Stimulated activated CD4-positive, alpha-beta T cell treated with anti-CD3 and anti-CD28 coated beads, Interleukin-15, amount 100 ng/mL, for 48 hours (primary cell): ENCODE measurements around the gene E4F1.

ENCODE experiments used
- DNase-seq, 2 donors: peaks; one replicate each; pipeline ENCODE4 v3.0.0-alpha.2; 2020; ENCODE audit warnings: low read depth in 2 of 2

The E4F1 gene

GRCh38 chr16:2206420-2206779, 17.0 kb upstream of the E4F1 start:
- DNase-seq, result no peak

- DNase-seq, result no peak
Observed at GRCh38 chr16:2206780-2207433, 16.5 kb upstream of the E4F1 start.

GRCh38 chr16:2207872-2208271, 15.5 kb upstream of the E4F1 start:
- no peak for DNase-seq

- no peak for DNase-seq
Observed at GRCh38 chr16:2208308-2208707, 15.1 kb upstream of the E4F1 start.

GRCh38 chr16:2208772-2209171, 14.6 kb upstream of the E4F1 start:
- DNase-seq, result no peak

- DNase-seq, result no peak
Observed at GRCh38 chr16:2209258-2210008, 14.0 kb upstream of the E4F1 start.

- no peak for DNase-seq
Observed at GRCh38 chr16:2210009-2210332, 13.4 kb upstream of the E4F1 start.

- DNase-seq, result no peak
Observed at GRCh38 chr16:2210386-2211365, 12.7 kb upstream of the E4F1 start, which contains the start of gene BRICD5. BRICD5 (minus strand) TSS chr16:2210863; CDS start chr16:2210833, 30 bp downstream.

- no peak for DNase-seq
Observed at GRCh38 chr16:2211923-2212347, 11.5 kb upstream of the E4F1 start.

- no peak for DNase-seq
Observed at GRCh38 chr16:2212362-2213324, 10.7 kb upstream of the E4F1 start.

- no peak for DNase-seq
Observed at GRCh38 chr16:2213817-2214718, 9.3 kb upstream of the E4F1 start.

- no peak for DNase-seq
Observed at GRCh38 chr16:2214719-2214968, 8.7 kb upstream of the E4F1 start, which contains the start of gene PGP. PGP (minus strand) TSS chr16:2214840; CDS start chr16:2214777, 63 bp downstream.

- no peak for DNase-seq
Observed at GRCh38 chr16:2216330-2216729, 7.1 kb upstream of the E4F1 start.

- no peak for DNase-seq
Observed at GRCh38 chr16:2223942-2224486, 623 bp downstream of the E4F1 start.

- DNase-seq, result no peak
Observed at GRCh38 chr16:2226245-2226793, 2.9 kb downstream of the E4F1 start.

GRCh38 chr16:2226918-2227317, 3.5 kb downstream of the E4F1 start:
- no peak for DNase-seq

- no peak for DNase-seq
Observed at GRCh38 chr16:2228161-2228824, 4.9 kb downstream of the E4F1 start.

GRCh38 chr16:2229091-2229490, 5.7 kb downstream of the E4F1 start:
- no peak for DNase-seq

GRCh38 chr16:2229632-2230250, 6.3 kb downstream of the E4F1 start:
- DNase-seq, result no peak
